GM21526 (cell line): ENCODE data around the gene MRPS27.

Experiments
- ATAC-seq: cut with Tn5 transposase; IDR thresholded peaks from one replicate; pipeline ENCODE4 v1.9.1; 2021; ENCODE audit warnings: moderate library complexity; ENCODE audit not compliant: unreplicated experiment, low FRiP score

MRPS27 gene

DNA sequence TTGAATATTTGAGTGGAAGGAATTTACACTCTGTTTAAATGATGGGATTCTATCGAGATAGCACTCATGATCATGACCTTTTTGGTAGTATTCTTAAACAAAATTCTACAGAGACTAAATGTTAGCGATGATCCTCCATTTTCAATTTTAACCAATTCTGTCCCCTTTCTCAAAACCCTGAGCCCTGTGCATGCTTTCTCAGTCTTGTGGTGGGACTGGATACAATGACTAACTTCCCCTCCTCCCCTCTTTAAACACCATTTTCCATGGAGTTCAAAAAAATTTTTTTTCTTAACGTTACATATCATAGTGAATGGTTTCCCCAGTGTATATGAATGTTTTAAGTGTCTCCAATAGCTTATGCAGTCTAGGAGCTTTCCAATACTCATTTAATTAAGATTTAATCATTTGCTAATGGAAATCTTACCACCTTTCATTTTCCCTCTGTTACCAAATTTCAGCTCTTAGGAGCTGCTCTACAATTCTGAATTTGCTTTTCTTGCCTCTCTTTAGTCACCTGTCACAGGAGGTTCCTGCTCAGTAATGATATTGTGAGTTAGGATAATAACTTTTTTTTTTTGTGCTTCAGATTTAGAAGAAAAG, 111.6 kb downstream of the MRPS27 start:
- ATAC-seq, result no peak

DNA sequence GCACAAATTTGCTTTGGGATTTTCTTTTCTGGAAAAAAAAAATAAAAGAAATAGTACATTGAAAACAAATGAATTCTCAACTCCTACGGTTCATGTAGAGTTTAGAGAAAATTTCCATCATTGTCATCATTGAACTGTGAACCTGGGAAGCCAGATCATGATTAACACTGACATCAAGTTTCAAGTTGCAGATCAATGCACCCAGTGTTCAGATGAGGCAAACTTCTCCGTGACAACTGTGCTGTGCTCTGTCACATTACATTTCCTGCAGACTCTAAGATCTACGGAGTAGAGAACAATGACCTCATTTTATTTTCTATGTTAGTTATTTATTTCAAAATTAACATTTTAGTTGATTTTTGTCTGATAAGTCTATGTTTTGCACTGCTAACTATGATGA, 113.0 kb downstream of the MRPS27 start:
- no peak for ATAC-seq

DNA sequence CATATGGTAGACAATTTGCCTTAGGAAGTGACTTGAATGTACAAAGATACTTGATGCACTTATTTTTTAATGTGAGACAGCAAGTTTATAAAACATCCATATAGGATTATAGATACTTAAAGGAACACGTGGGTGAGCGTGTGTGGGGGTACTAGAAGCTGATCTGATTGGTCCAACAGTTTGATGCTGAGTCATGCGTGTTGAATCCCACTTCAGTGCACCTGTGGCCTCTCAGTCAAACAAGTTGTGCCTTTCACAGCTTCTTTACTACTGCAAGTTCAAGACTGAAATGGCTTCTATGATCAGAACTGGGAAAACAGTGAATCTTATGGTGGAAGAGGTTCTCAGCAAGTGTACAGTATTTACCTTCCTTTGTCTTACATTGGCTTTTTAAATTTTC, 113.9 kb downstream of the MRPS27 start:
- no peak for ATAC-seq

DNA sequence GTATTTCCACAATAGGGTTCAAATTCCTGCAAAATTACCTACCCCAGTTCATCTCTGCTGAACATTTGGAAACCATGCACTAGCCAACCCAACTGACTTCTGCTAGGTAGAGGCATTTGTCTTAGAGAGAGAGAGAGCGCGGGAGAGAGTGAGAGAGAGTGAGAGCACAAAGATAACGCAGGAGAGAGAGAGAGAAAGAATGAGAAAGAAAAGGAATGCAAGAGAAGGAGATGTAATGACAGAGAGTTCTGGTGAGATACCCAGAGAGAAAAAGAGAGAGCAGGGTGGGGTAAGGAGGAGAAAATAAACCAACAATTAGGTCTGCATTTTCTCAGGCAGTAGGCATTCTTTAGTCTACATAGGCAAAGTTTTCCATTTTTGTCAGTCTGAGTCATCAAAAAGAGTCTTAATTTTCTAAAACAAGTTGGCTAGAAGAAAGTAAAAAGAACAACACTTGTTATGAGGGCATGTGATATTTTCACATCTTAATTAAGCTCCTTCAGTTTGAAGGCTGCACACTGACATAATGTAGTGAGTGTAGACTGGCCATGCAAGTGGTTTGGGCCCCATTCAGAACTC, 114.5 kb downstream of the MRPS27 start:
- no peak for ATAC-seq

DNA sequence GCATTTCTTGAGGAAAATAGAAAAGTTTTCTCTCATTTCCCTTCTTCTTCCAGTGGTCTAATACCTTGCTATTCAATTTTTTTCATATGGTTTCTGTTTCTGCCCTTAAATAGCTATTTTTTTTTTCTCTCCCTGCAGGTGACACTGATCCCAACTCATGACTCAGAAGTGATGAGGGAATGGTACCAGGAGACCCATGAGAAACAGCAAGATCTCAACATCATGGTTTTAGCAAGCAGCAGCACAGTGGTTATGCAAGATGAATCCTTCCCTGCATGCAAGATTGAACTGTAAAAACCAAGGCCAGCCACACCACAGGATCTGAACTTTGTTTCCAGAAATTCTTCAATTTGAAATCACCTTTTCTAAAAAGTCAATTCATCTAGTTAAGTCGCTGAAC, 115.1 kb downstream of the MRPS27 start:
- ATAC-seq, result no peak

DNA sequence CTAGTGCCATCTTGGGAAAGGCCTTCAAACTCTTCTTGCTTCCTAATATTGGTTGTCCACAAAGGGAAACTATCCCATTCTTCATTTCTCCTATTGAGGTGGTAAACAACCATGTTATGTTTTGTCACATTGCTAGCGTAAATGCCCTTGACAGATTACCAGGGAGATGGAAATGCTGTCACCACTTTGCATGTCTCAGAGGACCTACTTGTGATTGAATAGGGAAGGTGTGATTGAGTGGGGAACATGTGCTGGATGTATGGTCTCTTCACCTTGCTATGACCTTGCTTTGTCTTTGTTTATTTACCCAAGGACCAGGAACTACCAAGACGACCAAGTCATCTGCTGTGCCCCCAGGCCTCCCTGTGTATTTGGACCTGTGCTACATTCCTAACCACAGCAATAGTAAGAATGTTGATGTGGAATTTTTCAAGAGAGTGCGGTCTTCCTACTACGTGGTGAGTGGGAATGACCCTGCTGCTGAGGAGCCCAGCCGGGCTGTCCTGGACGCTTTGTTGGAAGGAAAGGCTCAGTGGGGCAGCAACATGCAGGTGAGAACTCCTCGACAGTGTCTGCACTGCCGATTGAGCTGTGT, 116.7 kb downstream of the MRPS27 start:
- no peak for ATAC-seq

DNA sequence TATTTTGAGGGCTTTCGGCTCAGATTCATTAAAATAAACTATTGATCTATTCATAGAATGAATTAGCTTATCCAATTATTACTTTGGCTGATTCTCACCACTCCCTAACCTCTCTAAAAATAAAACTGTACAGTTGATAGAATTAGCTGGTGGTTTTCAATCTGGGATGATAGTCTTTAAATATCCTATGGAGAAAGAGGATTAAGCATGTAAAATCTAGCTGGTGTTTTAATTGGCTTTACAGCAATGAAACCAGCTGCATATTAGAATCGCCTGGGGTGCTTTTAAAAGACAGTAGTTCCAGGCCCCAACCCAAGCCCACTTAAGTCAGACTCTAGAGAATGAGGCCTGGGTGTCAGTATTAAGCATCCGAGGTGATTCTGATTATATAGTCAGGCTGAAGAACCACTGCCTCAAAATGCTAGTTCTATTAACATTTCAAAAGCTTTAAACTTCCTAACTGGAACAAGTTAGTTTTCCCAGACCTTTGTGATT, 117.7 kb downstream of the MRPS27 start:
- no peak for ATAC-seq

DNA sequence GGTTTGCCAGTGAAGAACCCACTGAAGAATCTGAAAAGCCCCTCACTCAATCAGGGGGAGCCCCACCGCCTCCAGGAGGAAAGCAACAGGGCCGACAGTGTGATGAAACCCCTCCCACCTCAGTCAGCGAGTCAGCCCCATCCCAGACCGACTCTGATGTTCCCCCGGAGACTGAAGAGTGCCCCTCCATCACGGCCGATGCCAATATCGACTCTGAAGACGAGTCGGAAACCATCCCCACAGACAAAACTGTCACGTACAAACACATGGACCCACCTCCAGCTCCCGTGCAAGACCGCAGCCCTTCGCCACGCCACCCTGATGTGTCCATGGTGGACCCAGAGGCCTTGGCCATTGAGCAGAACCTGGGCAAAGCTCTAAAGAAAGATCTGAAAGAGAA, 120.4 kb downstream of the MRPS27 start:
- no peak for ATAC-seq

DNA sequence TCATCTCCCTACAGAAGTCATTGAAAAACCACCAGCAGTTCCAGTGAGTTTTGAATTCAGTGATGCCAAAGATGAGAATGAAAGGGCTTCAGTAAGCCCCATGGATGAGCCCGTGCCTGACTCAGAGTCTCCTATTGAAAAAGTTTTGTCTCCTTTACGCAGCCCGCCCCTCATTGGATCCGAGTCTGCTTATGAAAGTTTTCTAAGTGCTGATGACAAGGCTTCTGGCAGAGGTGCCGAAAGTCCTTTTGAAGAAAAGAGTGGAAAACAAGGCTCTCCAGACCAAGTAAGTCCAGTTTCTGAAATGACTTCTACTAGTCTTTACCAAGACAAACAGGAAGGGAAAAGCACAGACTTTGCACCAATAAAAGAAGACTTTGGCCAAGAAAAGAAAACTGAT, 122.6 kb downstream of the MRPS27 start:
- no peak for ATAC-seq

DNA sequence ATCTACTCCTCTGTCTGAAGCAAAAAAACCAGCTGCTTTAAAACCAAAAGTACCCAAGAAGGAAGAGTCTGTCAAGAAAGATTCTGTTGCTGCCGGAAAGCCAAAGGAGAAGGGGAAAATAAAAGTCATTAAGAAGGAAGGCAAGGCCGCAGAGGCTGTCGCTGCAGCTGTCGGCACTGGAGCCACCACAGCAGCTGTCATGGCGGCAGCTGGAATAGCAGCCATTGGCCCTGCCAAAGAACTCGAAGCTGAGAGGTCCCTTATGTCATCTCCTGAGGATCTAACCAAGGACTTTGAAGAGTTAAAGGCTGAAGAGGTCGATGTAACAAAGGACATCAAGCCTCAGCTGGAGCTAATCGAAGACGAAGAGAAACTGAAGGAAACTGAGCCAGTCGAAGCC, 124.5 kb downstream of the MRPS27 start:
- no peak for ATAC-seq

DNA sequence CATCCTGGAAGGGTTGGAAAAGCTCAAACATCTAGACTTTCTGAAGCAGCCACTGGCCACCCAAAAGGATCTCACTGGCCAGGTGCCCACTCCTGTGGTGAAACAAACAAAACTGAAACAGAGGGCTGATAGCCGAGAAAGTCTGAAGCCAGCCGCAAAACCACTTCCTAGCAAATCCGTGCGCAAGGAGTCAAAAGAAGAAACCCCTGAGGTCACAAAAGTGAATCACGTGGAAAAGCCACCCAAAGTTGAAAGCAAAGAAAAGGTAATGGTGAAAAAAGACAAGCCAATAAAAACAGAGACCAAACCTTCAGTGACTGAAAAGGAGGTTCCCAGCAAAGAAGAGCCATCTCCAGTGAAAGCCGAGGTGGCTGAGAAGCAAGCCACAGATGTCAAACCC, 125.2 kb downstream of the MRPS27 start:
- ATAC-seq, result peak; percentile 90

DNA sequence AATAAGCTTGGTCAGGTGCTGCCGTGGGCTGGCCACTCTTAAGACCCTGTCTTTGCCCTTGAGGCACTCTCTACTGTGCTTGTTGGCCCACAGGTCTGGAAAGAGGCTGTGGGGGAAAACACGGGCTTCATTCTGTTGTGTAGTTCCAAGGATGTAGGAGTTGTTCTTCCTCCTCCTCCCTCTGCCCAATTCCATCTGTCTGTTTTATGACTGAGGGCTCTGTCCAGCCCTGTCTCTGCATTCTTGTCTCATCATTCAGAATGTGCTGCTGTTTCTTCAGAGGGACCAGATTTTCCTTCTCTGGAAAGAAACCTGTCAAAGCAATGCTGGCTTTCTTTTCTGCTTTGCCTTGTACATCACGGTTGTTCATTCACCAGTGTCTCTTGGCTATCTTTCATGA, 128.6 kb downstream of the MRPS27 start:
- ATAC-seq, result no peak

DNA sequence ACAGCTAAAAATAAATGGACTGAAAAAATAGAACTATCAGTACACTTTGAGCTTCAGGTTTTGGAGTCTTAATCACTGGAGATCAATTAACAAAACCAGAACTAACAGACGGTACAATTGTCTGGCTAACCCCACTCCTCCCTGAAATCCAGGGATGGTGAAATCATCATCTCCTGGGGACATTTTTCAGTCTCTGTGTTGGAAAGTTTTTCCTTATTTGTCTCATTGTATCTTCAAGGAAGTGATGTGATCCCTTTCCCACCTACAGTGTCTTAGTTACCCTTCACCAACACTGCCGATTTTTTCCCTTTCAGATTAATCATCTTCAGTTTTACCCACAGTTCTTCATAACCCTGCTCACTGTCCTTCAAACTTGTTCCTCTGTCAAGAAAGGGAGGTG, 130.9 kb downstream of the MRPS27 start:
- no peak for ATAC-seq

DNA sequence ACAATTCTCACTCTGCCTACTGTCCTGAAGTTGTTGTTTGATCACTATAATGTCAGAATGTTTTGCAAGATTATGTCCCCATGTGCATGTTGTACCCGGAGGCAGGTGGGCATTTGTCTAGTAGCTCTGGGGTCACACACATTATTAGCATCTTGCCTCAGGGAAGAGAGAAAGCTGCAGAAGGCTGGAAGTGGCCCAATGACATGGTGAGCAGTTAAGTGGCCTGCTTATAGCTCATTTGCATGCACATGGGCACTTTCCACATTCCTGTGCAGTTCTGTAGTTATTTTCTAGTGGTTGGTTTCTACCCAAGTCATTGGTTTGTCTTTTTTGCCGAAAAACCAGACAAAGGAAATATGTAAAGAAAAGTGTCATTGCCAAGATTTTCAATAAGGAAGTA, 131.9 kb downstream of the MRPS27 start:
- no peak for ATAC-seq

DNA sequence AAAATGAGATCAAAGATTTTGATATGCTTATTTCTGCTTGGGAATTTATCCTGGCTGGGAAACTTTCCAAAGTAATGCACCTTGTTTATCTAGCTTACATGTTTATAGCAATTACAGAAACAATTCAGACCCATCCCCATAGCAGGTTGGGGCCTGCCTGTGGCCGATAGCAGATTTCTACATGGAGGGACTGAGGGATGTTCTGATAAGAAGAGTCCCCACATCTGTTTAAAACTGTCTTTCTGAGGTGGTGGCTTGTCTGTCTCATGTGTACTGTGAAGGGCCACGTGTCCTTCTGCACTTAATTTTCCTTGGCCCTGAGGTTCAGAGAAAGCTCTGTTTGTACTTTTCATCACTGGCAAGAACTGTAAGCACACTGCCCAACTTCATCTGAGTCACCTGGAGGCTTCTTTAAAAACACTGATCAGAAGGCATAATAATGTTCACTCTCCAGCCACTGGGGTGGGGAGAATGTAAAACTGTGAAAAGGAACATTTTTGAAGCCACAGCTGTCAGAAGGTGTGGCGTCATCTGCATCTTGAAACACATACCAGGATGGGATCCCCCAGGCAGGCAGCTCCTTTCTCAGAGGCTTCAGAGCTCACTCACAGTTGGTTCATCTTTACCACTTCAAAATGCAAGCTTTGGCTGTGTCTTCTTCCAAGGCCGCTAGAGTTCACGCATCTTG, 132.5 kb downstream of the MRPS27 start:
- no peak for ATAC-seq

DNA sequence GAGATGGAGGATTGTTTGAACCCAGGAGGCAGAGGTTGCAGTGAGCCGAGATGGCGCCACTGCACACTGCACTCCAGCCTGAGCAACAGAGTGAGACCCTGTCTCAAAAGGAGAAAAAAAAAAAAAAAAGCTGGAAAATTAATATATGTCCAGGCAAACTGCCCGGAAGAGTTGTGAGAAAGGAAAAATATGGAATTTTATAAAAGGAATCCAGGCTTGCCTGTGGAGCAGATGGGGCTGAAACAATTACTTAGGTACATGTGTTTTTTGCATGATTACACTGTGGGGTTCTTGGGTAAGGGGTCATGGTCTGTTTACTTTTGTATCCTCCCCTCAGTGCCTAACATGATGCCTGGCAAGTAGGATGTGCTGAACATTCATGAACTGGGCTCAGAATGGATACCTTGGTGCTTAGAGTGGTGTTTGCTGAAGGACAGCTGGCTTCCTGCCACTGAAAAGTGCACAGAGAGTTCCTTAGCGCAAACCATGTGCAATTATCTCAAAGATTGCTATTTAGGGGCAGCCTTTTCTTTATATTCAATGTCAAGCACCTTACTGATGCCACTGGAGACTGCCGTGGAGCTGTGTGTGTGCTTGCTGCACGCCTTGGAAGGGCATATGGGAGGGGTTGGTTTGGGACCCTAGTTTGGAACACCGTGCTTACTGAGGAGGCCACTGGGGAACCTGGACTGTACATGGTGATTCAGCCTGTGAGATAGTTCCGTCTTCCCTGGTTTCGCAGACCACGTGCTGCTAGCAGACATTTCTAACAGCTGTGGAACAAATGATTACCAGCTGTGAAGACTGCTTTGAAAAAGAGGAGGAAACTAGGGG, 134.3 kb downstream of the MRPS27 start:
- ATAC-seq, result no peak

DNA sequence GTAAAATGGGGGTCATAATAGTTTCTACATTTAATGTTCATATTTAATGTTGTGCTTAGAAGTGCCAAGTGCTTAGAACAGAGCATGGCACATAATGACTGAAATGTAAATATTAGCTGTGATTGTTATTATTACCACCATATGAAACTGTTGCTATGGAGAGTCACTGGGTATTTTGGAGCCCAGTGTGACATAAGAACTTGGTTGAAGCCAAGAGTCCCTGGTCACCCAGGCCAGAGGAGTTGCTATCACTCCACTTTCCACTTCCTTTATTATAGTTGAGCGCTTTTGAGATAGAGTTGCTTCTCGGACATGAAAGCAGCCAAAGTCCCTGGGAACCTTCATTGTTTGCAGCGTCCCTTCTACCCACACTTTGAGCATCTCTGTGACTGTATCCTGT, 135.6 kb downstream of the MRPS27 start:
- ATAC-seq, result no peak

DNA sequence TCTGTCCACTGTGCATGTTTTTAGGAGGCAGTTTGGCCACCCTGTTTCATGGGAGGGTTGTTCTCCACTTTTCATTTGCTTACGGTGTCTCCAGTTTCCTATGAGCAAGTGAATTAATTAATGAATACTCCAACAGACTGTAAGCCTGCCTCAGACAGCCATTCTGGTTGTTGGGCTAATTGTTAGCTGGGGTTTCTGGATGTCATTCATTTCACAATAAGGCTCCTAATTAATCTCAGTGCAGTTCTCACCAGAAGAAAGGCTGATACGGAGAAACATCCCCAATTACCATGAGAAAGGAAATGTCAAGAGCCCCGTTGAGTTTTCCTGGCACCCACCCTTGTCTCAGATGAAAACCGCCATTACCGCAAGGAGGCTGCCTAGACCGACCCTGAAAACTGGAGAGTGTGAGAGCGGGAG, 136.9 kb downstream of the MRPS27 start:
- no peak for ATAC-seq

DNA sequence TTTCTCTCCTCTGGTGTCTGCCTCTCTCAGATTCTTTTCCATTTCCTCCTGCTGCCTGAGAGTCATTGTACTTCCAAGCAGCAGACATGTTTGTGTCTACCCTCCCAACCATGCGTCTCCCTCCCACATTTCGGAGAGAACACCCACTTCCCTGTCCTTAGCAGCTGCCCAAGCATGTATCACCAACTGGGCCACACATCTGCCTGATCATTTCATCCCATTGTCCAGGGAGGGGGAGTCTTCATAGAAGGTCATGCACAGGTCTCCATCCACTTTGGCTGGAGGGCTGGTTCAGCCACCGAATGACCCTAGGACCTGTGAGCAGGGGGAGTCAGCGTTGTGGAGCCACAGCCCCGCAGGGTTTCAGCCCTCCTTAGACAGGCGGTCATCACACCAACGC, 137.4 kb downstream of the MRPS27 start:
- ATAC-seq, result no peak

DNA sequence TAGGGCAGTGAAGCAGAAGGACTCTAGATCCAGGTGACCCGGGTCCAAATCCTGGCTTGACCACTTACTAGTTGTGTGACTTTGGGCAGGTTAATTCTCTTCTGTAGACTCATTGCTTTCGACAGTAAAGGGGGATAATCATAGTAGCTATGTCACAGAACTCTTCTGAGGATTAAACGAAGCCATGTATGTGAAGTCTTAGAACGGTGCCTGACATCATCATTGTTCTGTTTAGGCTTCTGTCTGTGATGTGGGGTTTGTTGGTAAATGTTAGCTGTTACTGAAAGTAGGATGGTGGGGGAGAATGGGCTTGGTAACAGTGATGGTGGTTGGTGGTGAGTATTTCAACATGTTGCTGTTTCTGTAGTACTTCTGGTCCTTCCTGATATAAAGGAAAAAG, 139.1 kb downstream of the MRPS27 start:
- no peak for ATAC-seq
